HG03280 (cell line): ENCODE measurements around the gene C4orf51.

Experiments
- ATAC-seq: cut with Tn5 transposase; IDR thresholded peaks from one replicate; pipeline ENCODE4 v1.9.1; 2021; ENCODE audit warnings: mild to moderate bottlenecking, moderate library complexity; ENCODE audit not compliant: unreplicated experiment

Gene C4orf51

GRCh38 chr4:145755802-145756201 is 75.9 kb downstream of the C4orf51 start:
- no peak for ATAC-seq

- no peak for ATAC-seq
Measured at GRCh38 chr4:145756244-145756643, 76.3 kb downstream of the C4orf51 start.

DNA sequence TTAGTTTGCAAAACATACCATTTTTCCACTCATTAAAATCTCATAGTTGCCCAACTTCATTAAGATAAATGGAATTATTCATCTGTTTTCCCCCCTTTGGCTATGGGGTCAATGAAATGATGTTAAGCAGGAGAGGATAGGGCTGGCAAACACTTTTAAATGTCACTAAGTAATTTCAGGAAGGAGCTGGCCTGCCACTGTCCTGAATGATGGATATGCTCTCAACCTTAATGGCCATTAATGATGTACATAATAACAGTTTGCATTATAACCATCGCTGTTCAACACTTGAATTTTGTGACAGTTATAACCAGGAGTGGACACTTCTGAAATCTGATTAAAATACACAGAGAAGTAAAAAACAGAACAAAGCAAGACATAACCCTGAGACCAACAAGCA is 77.2 kb downstream of the C4orf51 start:
- no peak for ATAC-seq

GRCh38 chr4:145760176-145760575 is 80.2 kb downstream of the C4orf51 start:
- no peak for ATAC-seq

GRCh38 chr4:145760961-145761929 is 81.3 kb downstream of the C4orf51 start:
- no peak for ATAC-seq

GRCh38 chr4:145762719-145763118 is 82.8 kb downstream of the C4orf51 start:
- no peak for ATAC-seq

- ATAC-seq = no peak
Measured at GRCh38 chr4:145763399-145763798, 83.5 kb downstream of the C4orf51 start.

DNA sequence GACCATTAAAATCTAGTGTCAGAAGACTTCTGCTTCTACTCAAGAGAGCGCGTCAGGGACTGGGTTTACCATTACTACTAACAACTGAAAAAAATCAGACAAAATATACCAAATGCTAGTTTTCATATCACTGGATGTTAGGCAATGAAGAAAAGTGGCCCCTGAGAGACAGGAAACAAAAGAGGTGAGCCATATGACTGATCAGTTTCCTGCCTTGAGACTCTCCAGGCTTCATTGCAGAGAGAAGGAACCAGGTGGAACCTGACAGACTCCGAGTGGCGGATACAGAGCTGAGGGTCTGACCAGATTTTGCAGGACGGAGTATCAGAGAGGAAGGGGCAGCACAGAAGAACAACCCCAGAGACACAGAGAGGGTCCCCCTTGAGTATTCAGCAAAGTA is 86.3 kb downstream of the C4orf51 start:
- ATAC-seq = no peak

DNA sequence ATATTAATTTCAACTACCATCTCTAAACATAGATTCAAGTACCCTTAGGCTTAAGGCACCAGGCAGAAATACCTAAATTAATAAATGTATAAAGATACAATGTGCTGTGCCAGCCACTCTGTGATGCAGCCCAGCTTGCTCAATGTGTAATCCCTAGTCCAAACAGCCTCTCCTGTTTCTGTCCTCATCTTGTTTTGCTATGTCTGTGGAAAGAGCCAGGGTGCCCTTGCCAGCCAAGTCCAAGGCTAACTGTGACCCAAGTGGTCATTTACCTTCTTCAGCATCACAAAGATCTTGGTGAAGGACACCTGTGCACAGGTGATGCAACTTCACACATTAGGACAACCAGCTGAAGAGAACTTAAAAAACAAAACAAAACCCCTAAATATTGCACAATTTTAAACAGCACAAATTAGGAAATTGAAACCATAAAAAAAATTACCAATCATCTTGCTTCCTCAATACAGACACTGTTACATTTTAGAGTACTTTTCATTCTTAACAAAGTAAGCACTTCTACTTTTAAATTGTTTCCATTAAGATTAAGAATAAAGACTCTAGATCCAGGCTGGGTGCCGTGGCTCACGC is 89.6 kb downstream of the C4orf51 start:
- no peak for ATAC-seq

DNA sequence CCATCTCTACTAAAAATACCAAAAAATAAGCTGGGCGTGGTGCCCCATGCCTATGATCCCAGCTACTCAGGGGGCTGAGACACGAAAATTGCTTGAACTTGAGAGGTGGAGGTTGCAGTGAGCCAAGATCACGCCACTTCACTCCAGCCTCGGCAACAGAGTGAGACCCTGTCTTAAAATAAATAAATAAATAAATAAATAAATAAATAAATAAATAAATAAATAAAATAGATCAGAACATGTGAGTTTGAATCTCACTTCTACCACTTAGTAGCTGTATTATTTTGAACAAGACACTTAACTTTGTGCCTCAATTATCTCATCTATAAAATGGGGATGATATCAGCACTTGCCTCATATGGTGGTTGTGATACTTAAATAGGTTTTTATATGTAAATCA is 90.2 kb downstream of the C4orf51 start:
- ATAC-seq = no peak

- no peak for ATAC-seq
Measured at GRCh38 chr4:145772347-145772746, 92.4 kb downstream of the C4orf51 start.

- peak; percentile 96 for ATAC-seq
Measured at GRCh38 chr4:145773581-145774234, 93.8 kb downstream of the C4orf51 start.

DNA sequence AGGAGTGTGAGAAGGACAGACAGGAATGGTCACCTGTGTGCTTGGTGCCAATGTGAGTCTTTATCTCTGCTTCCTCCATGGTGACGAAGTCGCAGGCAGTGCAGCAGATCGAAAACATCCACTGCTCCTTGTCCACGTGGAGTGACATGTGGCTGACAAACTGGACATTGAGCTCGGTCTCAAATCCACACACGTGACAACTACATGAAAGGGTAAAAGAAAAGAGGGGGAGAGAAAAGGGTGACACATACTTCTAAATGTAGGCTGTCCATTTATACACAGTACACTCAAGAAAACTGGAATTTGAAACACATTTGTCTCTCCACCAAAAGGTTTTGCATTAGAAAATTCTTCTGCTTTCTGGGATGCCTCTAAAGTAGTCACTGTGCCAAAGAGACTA is 94.5 kb downstream of the C4orf51 start:
- no peak for ATAC-seq

DNA sequence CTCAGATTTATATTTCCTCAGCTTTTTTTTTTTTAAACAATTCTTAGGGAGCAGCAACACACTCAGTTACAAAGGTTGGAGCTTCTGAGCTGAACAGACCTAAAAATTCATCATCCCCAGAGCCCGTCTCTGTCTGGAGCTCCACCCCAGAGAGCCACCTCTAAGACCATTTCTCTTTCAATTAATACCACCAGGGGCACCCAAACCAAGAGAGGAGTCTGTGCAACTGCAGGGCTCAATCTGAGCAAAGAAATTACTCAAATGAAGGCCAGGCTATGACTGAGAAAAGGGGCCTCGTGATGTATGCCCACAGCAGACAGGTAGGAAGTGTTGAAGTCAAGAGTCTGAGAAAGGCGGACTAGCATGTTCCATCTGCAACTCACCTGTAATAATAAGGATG is 95.5 kb downstream of the C4orf51 start:
- ATAC-seq = no peak

GRCh38 chr4:145776208-145776607 is 96.3 kb downstream of the C4orf51 start:
- no peak for ATAC-seq

DNA sequence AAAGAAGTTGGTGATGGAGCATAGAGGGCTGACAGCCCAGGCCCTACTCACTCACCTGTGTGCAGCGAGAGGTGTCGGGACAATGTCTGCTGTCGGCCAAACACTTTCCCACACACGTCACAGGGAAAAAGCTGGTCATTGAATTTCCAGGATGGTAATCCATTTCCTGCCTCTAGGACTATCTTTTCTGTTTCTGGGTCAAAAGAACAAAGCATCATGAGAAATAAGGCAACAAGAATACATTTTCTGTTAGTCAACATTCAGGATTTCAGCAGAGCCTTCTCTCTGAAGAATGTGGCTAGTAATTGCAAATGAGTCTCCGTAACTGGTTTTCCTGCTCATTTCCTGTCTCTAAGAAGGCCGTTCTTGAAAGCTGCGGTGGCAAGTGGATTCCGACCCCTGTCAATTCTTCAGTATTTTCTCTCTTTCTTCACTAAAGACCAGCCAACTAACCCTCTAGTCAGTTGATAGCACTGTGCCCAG is 99.4 kb downstream of the C4orf51 start:
- ATAC-seq = no peak

DNA sequence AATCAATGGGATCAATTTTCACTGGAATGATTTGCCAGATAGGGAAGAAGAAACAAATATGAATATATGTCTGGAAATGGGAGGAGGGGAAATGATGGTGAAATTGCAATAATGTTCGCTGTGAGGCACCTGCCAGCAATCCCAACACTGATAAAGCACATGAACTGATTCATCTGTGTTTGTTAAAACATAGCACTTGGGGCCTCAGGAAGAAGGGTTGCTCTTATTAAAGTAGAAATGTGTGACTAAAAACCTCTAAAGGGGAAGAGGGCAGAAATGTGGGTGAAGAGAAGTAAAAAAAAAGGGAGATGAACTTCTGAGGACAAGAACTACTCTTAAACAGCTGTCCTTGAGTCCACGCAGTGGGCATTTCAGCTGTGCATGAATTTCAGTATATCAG is 101.4 kb downstream of the C4orf51 start:
- no peak for ATAC-seq
